Forelimb muscle (tissue), 1 donor: ENCODE results near the gene KCTD16. TPM values are rescaled to one million over a fixed set of nuclear protein-coding genes. Genes with fewer than 3 reads are reported as not detected.

Experiments used
- DNase-seq: peaks from one replicate; pipeline ENCODE4 v3.0.0-alpha.2; 2013; ENCODE audit warnings: low read depth
- polyA plus RNA-seq: library from polyadenylated mRNA; unstranded; fragments of 120-200 nt; gene quantifications from one replicate; pipeline ENCODE4 v1.2.1, GENCODE V29; 2013; ENCODE audit not compliant: insufficient read length

KCTD16 gene
- polyA plus RNA-seq, 1 donor = 0.10 TPM

DNA sequence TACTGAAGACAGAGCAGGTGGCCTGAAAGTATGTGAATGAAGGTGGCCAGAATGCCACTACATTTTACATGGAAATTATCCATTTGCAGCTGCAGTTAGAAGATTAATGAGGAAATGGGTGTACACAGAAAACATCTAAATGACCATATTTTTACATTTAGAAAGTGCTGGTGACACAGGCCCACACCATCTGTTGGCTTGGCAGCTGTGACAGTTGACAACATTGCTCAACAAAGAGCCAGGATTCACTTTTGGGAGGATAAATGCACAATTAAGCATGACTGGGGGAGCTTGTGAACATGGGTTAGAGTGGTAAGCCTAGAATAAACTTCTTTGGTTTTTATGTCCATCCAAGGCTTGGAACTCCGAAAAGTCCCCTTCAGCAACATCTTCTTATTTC is 360.5 kb downstream of the KCTD16 start:
- DNase-seq = no peak

Other genes with a start within 250 kb of the KCTD16 start
- 38.8 TPM for gene YIPF5, start 214 bp upstream of the KCTD16 start, polyA plus RNA-seq